CD14-positive monocyte (primary cell): ENCODE data around the gene ECM1. TPM values are rescaled to one million over a fixed set of nuclear protein-coding genes. Genes with fewer than 3 reads are reported as not detected.

Source experiments
- DNase-seq, 3 donors: peaks; one replicate each; pipeline ENCODE4 v3.0.0-alpha.2; 2011 to 2022
- H2AFZ ChIP-seq: 2 replicates; pipeline ENCODE4 v1.6.0; 2012; ENCODE audit warnings: mild to moderate bottlenecking, low read depth, low read length, inconsistent platforms; ENCODE audit not compliant: insufficient read depth, poor library complexity, severe bottlenecking
- H3K27ac ChIP-seq, 2 donors: 1 replicate in 1 of 2; 2 replicates in 1 of 2; pipeline ENCODE4 v1.5.1; 2012 to 2013; ENCODE audit warnings: low read length in 2 of 2, control low read depth in 1 of 2, inconsistent platforms in 1 of 2, low read depth in 1 of 2, mild to moderate bottlenecking in 1 of 2
- H3K27me3 ChIP-seq, 2 donors: one replicate each; pipeline versions ENCODE4 v1.6.0 to v1.6.1; 2011 to 2013; ENCODE audit warnings: low read length in 2 of 2; ENCODE audit not compliant: control insufficient read depth in 2 of 2, insufficient read depth in 2 of 2
- H3K36me3 ChIP-seq, 2 donors: replicated peaks in 1 of 2; 1 replicate in 1 of 2; 2 replicates in 1 of 2; pipeline versions ENCODE4 v1.5.1 to v1.6.1; 2012 to 2013; ENCODE audit warnings: low read length in 2 of 2, control low read depth in 1 of 2, inconsistent platforms in 1 of 2, mild to moderate bottlenecking in 1 of 2; ENCODE audit not compliant: insufficient read depth in 2 of 2, control insufficient read depth in 1 of 2
- H3K4me1 ChIP-seq, 2 donors: 1 replicate in 1 of 2; 2 replicates in 1 of 2; pipeline versions ENCODE4 v1.5.1 to v1.6.1; 2012 to 2013; ENCODE audit warnings: low read length in 2 of 2, control low read depth in 1 of 2, inconsistent platforms in 1 of 2, mild to moderate bottlenecking in 1 of 2, moderate library complexity in 1 of 2; ENCODE audit not compliant: insufficient read depth in 2 of 2, control insufficient read depth in 1 of 2
- H3K4me2 ChIP-seq: replicated peaks from 2 replicates; pipeline ENCODE3; 2012; ENCODE audit warnings: low read length, moderate library complexity, mild to moderate bottlenecking; ENCODE audit not compliant: poor library complexity, severe bottlenecking; ENCODE audit errors: extremely low read depth
- H3K4me3 ChIP-seq, 3 experiments: fragments of 200-600 bp in 1 of 3; sonication (generic) in 1 of 3; replicated peaks in 1 of 3; 1 replicate in 2 of 3; 2 replicates in 1 of 3; pipeline ENCODE4 v1.5.1; 2011 to 2013; ENCODE audit warnings: low read length in 3 of 3, mild to moderate bottlenecking in 3 of 3, control low read depth in 2 of 3, low read depth in 2 of 3, inconsistent platforms in 1 of 3, moderate library complexity in 1 of 3
- H3K79me2 ChIP-seq: 2 replicates; pipeline ENCODE4 v1.6.0; 2012; ENCODE audit warnings: mild to moderate bottlenecking, control low read depth, inconsistent platforms, low read length, moderate library complexity; ENCODE audit not compliant: insufficient read depth
- H3K9ac ChIP-seq: 2 replicates; pipeline ENCODE4 v1.6.0; 2017; ENCODE audit warnings: low read length, mild to moderate bottlenecking; ENCODE audit not compliant: insufficient read depth, poor library complexity, severe bottlenecking
- H3K9me3 ChIP-seq, 2 donors: replicated peaks in 1 of 2; 1 replicate in 1 of 2; 2 replicates in 1 of 2; pipeline versions ENCODE4 v1.5.1 to v1.6.1; 2012 to 2013; ENCODE audit warnings: low read length in 2 of 2, control low read depth in 1 of 2; ENCODE audit not compliant: control insufficient read depth in 1 of 2, insufficient read depth in 1 of 2
- H4K20me1 ChIP-seq: 2 replicates; pipeline ENCODE4 v1.6.0; 2012; ENCODE audit warnings: mild to moderate bottlenecking, low read length, control low read depth, moderate library complexity; ENCODE audit not compliant: insufficient read depth
- H3K27ac Mint-ChIP-seq, 7 donors: one replicate each; pipeline ENCODE4 v1.8.0; 2020; ENCODE audit warnings: mild to moderate bottlenecking in 7 of 7, mixed read lengths in 7 of 7, moderate library complexity in 6 of 7, inconsistent platforms in 2 of 7
- H3K27me3 Mint-ChIP-seq, 3 donors: one replicate each; pipeline ENCODE4 v1.8.0; 2021 to 2022; ENCODE audit warnings: low read depth in 3 of 3, mild to moderate bottlenecking in 3 of 3, mixed read lengths in 3 of 3, moderate library complexity in 3 of 3, inconsistent platforms in 1 of 3
- H3K36me3 Mint-ChIP-seq, 2 donors: one replicate each; pipeline ENCODE4 v1.8.0; 2020; ENCODE audit warnings: mixed read lengths in 2 of 2, inconsistent platforms in 1 of 2, mild to moderate bottlenecking in 1 of 2
- H3K4me1 Mint-ChIP-seq: one replicate; pipeline ENCODE4 v1.8.0; 2020; ENCODE audit warnings: mild to moderate bottlenecking, mixed read lengths
- H3K4me3 Mint-ChIP-seq, 2 donors: one replicate each; pipeline ENCODE4 v1.8.0; 2020; ENCODE audit warnings: mild to moderate bottlenecking in 2 of 2, mixed read lengths in 2 of 2, moderate library complexity in 1 of 2
- H3K9me3 Mint-ChIP-seq, 7 donors: one replicate each; pipeline ENCODE4 v1.8.0; 2020 to 2022; ENCODE audit warnings: mixed read lengths in 7 of 7, mild to moderate bottlenecking in 6 of 7, moderate library complexity in 6 of 7, inconsistent platforms in 2 of 7
- WGBS: methylation state at CpG from one replicate; pipeline ENCODE4 v1.1.5; 2013; ENCODE audit warnings: missing lambda C conversion rate; ENCODE audit not compliant: insufficient coverage; 5-methylcytosine and 5-hydroxymethylcytosine counted together
- intact Hi-C, 2 donors: fragments of 100-400 bp; cut with micrococcal nuclease; formaldehyde crosslinking; loops; one replicate each; pipeline versions ENCODE4 v1.15.0 to v1.15.1; 2023
- polyA plus RNA-seq, 3 donors: library from polyadenylated mRNA; depleted of rRNA in 1 of 3; unstranded in 2 of 3; stranded (reverse) in 1 of 3; fragments of 300-500 nt in 2 of 3; fragments of >200 nt in 1 of 3; fragmentation: Illumina TruSeq in 2 of 3; gene quantifications; 1 replicate in 2 of 3; 2 replicates in 1 of 3; pipeline ENCODE4 v1.2.3, GENCODE V29; 2012 to 2021
- TF ChIP-seq, protein P1 (sequence below): fragments of 200-600 bp; IDR thresholded peaks from one replicate; pipeline ENCODE4 v1.8.0; 2022; ENCODE audit warnings: antibody characterized with exemption, mild to moderate bottlenecking

The ECM1 gene
- polyA plus RNA-seq, 3 donors = 1.0 TPM; not detected in 2

DNA sequence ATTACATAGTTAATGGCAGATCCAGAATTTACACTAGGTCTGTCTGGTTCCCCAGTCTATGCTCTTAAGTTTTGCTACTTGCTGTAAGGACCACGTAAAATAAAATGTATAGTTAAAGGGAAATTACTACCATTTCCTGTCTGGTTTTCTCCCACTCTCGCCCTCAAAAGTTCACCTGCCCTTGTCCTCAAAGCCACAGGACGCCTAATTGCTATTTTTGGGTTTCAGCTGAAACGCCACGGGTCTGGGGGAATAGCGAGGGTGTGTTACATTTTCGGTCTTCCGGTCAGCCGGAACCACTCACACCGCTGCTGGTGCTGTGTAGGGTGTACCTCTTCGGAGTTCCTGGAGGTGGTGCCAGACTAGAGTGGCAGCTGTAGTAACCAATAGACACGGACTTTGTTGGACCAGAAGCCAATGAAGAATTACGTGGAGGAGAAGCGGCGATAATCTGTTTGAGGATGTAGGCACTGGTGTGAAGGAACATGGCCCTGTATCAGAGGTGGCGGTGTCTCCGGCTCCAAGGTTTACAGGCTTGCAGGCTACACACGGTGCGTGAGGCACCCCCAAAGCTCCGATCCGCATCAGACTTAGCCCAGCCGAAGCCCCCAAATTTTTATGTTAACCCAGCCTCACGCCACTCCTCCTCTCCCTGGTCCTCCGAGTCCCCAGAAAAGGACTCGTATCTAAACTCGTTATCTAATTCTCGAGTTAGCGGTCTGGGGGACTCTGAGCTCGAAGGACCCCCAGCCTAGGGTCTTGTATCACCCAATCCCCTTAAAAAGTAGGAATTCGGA lies 20.7 kb upstream of the ECM1 start, which contains the start of gene TARS2:
TARS2 (plus strand) TSS at position 454 of the 797 bp plus-strand sequence; CDS start at position 486, 32 bp downstream.
- Mint-ChIP-seq H3K4me3 (peak within 1 kb of the TSS; percentile 97 to 99), H3K36me3 (peaks cover 26 to 31% of the 10 kb centered on the region in 2 donors), H3K4me1 (peaks cover 11% of the 10 kb centered on the region), H3K27ac (peak within 1 kb of the TSS; percentile 90 to 98 (median 95)), H3K9me3 (peaks cover 0 to 3% (median 0%) of the 10 kb centered on the region in 7 donors), H3K27me3 (peaks cover 3% of the 10 kb centered on the region in 3 donors)
- Histone ChIP-seq H3K27me3 (no peaks in the 10 kb centered on the region), H3K79me2 (peaks cover 10% of the 10 kb centered on the region), H3K9ac (peak within 1 kb of the TSS; percentile 82), H3K4me3 (peak within 1 kb of the TSS; percentile 70 to 96 (median 84)), H3K27ac (peak within 1 kb of the TSS in 1 of 2 donors; percentile 82), H4K20me1 (no peaks in the 10 kb centered on the region), H2AFZ (peak within 1 kb of the TSS; percentile 92), H3K4me2 (peak within 1 kb of the TSS; percentile 80), H3K36me3 (peaks cover 20 to 35% of the 10 kb centered on the region in 2 donors), H3K4me1 (peaks cover 9% of the 10 kb centered on the region in 2 donors), H3K9me3 (no peaks in the 10 kb centered on the region)
- TF ChIP-seq, protein P1, sequence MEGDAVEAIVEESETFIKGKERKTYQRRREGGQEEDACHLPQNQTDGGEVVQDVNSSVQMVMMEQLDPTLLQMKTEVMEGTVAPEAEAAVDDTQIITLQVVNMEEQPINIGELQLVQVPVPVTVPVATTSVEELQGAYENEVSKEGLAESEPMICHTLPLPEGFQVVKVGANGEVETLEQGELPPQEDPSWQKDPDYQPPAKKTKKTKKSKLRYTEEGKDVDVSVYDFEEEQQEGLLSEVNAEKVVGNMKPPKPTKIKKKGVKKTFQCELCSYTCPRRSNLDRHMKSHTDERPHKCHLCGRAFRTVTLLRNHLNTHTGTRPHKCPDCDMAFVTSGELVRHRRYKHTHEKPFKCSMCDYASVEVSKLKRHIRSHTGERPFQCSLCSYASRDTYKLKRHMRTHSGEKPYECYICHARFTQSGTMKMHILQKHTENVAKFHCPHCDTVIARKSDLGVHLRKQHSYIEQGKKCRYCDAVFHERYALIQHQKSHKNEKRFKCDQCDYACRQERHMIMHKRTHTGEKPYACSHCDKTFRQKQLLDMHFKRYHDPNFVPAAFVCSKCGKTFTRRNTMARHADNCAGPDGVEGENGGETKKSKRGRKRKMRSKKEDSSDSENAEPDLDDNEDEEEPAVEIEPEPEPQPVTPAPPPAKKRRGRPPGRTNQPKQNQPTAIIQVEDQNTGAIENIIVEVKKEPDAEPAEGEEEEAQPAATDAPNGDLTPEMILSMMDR = no peak
- DNase-seq = peak; percentile 96 to 99 (median 97)
- intact Hi-C loops = loop anchor here in 1 of 2 donors (10.0 kb wide), 1 partner anchor 68 kb away; no protein-coding TSS in a partner anchor
- 0% methylated on average over 22 of the region's 30 CpGs for WGBS

DNA sequence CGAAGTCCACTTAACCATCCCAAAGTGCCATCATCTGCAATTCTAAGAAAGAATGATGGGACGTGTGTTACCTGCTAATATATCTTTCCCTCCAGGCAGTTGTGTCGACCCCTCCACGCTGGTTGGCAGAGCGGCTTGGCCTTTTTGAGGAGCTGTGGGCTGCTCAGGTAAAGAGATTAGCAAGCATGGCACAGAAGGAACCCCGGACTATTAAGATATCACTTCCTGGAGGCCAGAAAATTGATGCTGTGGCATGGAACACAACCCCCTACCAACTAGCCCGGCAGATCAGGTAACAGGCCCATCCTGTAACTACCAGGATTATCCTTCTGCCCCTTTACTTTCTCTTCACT lies 20.2 kb upstream of the ECM1 start:
- peaks cover 30 to 37% of the 10 kb centered on the region in 2 donors for H3K36me3 Mint-ChIP-seq

More for the DNA sequence above, 20.2 kb upstream of the ECM1 start:
- Histone ChIP-seq H3K27me3 (no peaks in the 10 kb centered on the region), H3K79me2 (peaks cover 10% of the 10 kb centered on the region), H3K9ac (peak overlapping the region; percentile 82), H3K36me3 (peaks cover 24 to 41% of the 10 kb centered on the region in 2 donors), H3K4me3 (peak overlapping the region; percentile 70 to 96 (median 84)), H3K27ac (peak overlapping the region in 1 of 2 donors; percentile 82), H3K4me2 (peak overlapping the region; percentile 80), H3K9me3 (no peaks in the 10 kb centered on the region), H4K20me1 (no peaks in the 10 kb centered on the region), H2AFZ (peak overlapping the region; percentile 92), H3K4me1 (peaks cover 9% of the 10 kb centered on the region in 2 donors)
- peak overlapping the region; percentile 90 to 98 (median 95) for H3K27ac Mint-ChIP-seq
- peaks cover 3% of the 10 kb centered on the region in 3 donors for H3K27me3 Mint-ChIP-seq
- intact Hi-C loops = loop anchor here in 1 of 2 donors (10.0 kb wide), 1 partner anchor 67 kb away; no protein-coding TSS in a partner anchor
- peaks cover 0 to 2% (median 0%) of the 10 kb centered on the region in 7 donors for H3K9me3 Mint-ChIP-seq
- TF ChIP-seq, protein P1 = no peak
- WGBS = no CpG with 5 or more reads among the region's 7 CpGs
- H3K4me1 Mint-ChIP-seq = peaks cover 11% of the 10 kb centered on the region
- DNase-seq = no peak
- peak overlapping the region; percentile 97 to 99 for H3K4me3 Mint-ChIP-seq
